ENCODE data around the gene CARNS1.

DNA sequence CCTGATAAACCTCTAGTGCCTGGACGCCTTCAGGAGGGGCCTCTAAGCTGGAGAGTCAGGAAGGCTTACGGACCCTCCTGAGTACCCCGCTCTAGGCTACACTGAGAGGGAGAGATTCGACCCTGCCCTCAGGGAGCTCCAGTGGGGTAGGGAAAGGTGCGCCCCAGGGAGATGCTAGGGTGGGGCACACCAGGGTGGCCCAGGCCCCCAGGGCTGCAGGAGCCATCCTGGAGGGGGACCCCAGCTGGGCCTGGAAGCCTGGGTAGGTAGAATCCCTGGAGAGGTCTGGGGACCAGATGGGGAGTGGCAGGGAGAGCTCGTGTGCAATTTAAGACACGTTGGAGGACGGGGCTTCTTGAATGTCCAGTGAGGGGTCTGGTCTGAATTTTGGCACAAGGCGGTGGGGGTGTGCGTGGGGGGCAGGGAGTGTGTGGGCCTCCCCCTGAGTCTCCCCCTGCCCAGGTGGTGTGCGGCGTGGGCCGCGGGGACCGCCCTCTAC is 4.7 kb downstream of the CARNS1 start:
- TF ChIP-seq EZH2 (IDR thresholded peaks at IDR 0.05; ENCODE audit: low read length): no peak
- TF ChIP-seq, protein P1, sequence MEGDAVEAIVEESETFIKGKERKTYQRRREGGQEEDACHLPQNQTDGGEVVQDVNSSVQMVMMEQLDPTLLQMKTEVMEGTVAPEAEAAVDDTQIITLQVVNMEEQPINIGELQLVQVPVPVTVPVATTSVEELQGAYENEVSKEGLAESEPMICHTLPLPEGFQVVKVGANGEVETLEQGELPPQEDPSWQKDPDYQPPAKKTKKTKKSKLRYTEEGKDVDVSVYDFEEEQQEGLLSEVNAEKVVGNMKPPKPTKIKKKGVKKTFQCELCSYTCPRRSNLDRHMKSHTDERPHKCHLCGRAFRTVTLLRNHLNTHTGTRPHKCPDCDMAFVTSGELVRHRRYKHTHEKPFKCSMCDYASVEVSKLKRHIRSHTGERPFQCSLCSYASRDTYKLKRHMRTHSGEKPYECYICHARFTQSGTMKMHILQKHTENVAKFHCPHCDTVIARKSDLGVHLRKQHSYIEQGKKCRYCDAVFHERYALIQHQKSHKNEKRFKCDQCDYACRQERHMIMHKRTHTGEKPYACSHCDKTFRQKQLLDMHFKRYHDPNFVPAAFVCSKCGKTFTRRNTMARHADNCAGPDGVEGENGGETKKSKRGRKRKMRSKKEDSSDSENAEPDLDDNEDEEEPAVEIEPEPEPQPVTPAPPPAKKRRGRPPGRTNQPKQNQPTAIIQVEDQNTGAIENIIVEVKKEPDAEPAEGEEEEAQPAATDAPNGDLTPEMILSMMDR (optimal IDR thresholded peaks at IDR 0.05 in 1 of 3, IDR thresholded peaks at IDR 0.05 in 1 of 3, conservative IDR thresholded peaks at IDR 0.05 in 1 of 3; ENCODE audit: extremely low read depth in 1 of 3, insufficient read depth in 2 of 3, low read length in 3 of 3): no peak

Measured in keratinocyte (primary cell).